ENCODE results near the gene SLAMF1. TPM values are rescaled to one million over a fixed set of nuclear protein-coding genes. Genes with fewer than 3 reads are reported as not detected.

The SLAMF1 gene
- total RNA-seq, 1 donor, result not detected

DNA sequence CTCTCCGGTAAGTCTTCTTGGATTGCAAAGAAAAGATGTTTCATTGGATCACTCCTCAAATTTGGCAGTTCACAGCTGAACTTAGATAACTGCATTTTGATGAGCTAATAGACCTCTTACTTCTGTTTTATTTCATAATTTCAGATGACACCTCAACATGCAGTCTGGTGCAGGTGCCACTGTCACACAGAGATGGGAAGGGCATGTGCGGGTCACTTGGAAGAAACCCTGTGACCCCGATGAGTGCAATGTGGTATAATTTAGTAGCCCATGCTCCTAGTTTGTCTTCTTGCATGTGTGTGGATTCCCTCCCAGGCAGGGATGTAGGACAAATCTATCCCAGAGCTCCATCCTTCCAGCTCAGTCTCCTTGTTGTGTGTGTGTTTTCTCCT, 481 bp upstream of the SLAMF1 start:
- Histone ChIP-seq H3K4me3 (ENCODE audit: insufficient read depth, low read length) (no peak overlapping the region), H3K4me2 (ENCODE audit: insufficient read depth, low read length) (no peak overlapping the region), H3K36me3 (ENCODE audit: insufficient read depth, low read length) (no peaks in the 10 kb centered on the region), H2AFZ (ENCODE audit: low read length) (no peak overlapping the region), H3K27ac (ENCODE audit: low read depth, low read length) (no peak overlapping the region), H3K79me2 (ENCODE audit: insufficient read depth, low read length) (no peaks in the 10 kb centered on the region), H3K4me1 (ENCODE audit: insufficient read depth, low read length) (no peaks in the 10 kb centered on the region), H4K20me1 (ENCODE audit: insufficient read depth, low read length) (no peaks in the 10 kb centered on the region), H3K9me3 (ENCODE audit: low read depth, low read length) (no peaks in the 10 kb centered on the region), H3K27me3 (ENCODE audit: insufficient read depth, low read length) (no peaks in the 10 kb centered on the region)
- no peak for DNase-seq (ENCODE audit: insufficient read length, low spot score, missing footprints)
- TF ChIP-seq, protein P1, sequence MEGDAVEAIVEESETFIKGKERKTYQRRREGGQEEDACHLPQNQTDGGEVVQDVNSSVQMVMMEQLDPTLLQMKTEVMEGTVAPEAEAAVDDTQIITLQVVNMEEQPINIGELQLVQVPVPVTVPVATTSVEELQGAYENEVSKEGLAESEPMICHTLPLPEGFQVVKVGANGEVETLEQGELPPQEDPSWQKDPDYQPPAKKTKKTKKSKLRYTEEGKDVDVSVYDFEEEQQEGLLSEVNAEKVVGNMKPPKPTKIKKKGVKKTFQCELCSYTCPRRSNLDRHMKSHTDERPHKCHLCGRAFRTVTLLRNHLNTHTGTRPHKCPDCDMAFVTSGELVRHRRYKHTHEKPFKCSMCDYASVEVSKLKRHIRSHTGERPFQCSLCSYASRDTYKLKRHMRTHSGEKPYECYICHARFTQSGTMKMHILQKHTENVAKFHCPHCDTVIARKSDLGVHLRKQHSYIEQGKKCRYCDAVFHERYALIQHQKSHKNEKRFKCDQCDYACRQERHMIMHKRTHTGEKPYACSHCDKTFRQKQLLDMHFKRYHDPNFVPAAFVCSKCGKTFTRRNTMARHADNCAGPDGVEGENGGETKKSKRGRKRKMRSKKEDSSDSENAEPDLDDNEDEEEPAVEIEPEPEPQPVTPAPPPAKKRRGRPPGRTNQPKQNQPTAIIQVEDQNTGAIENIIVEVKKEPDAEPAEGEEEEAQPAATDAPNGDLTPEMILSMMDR (IDR thresholded peaks at IDR 0.05; ENCODE audit: extremely low read depth, low read depth, low read length), result no peak

GRCh38 chr1:160646180-160646579, 664 bp downstream of the SLAMF1 start:
- no peaks in the 10 kb centered on the region for H4K20me1 ChIP-seq (ENCODE audit: insufficient read depth, low read length)
- H3K27me3 ChIP-seq (ENCODE audit: insufficient read depth, low read length), result no peaks in the 10 kb centered on the region
- no peak overlapping the region for H3K27ac ChIP-seq (ENCODE audit: low read depth, low read length)
- no peak overlapping the region for H2AFZ ChIP-seq (ENCODE audit: low read length)
- H3K4me2 ChIP-seq (ENCODE audit: insufficient read depth, low read length), result no peak overlapping the region
- TF ChIP-seq, protein P1 (IDR thresholded peaks at IDR 0.05; ENCODE audit: extremely low read depth, low read depth, low read length), result no peak
- no peaks in the 10 kb centered on the region for H3K36me3 ChIP-seq (ENCODE audit: insufficient read depth, low read length)
- H3K9me3 ChIP-seq (ENCODE audit: low read depth, low read length), result no peaks in the 10 kb centered on the region
- no peak overlapping the region for H3K4me3 ChIP-seq (ENCODE audit: insufficient read depth, low read length)
- no peak for DNase-seq (ENCODE audit: insufficient read length, low spot score, missing footprints)
- H3K79me2 ChIP-seq (ENCODE audit: insufficient read depth, low read length), result no peaks in the 10 kb centered on the region
- no peaks in the 10 kb centered on the region for H3K4me1 ChIP-seq (ENCODE audit: insufficient read depth, low read length)

GRCh38 chr1:160645386-160646130, 1.3 kb downstream of the SLAMF1 start:
- no peaks in the 10 kb centered on the region for H3K36me3 ChIP-seq (ENCODE audit: insufficient read depth, low read length)

DNA sequence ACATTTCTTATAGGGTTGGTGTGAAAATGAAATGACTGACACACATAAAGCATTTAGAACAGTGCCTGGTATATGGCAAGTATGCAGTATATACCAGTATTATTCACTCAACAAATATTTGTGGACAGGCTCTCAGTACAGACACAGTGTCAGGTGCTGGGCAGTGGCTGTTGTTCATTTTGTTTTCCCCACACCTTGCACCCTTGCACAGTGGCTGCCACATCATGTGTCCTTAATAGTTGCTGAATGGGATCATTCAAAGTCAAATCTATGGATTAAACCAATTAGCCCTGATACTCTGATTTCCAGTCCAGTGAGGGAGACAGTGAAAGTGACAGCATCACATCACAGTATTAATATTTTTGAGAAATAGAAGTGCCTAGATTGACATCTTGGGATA, 2.4 kb downstream of the SLAMF1 start:
- H3K9me3 ChIP-seq (ENCODE audit: low read depth, low read length), result no peaks in the 10 kb centered on the region
- H2AFZ ChIP-seq (ENCODE audit: low read length), result no peak overlapping the region
- H3K4me1 ChIP-seq (ENCODE audit: insufficient read depth, low read length), result no peaks in the 10 kb centered on the region
- no peaks in the 10 kb centered on the region for H4K20me1 ChIP-seq (ENCODE audit: insufficient read depth, low read length)
- H3K79me2 ChIP-seq (ENCODE audit: insufficient read depth, low read length), result no peaks in the 10 kb centered on the region
- no peak for DNase-seq (ENCODE audit: insufficient read length, low spot score, missing footprints)
- no peak overlapping the region for H3K4me2 ChIP-seq (ENCODE audit: insufficient read depth, low read length)
- no peak overlapping the region for H3K27ac ChIP-seq (ENCODE audit: low read depth, low read length)
- H3K27me3 ChIP-seq (ENCODE audit: insufficient read depth, low read length), result no peaks in the 10 kb centered on the region
- H3K36me3 ChIP-seq (ENCODE audit: insufficient read depth, low read length), result no peaks in the 10 kb centered on the region
- TF ChIP-seq, protein P1 (IDR thresholded peaks at IDR 0.05; ENCODE audit: extremely low read depth, low read depth, low read length), result no peak
- H3K4me3 ChIP-seq (ENCODE audit: insufficient read depth, low read length), result no peak overlapping the region

More at GRCh38 chr1:160645386-160646130, 1.3 kb downstream of the SLAMF1 start:
- Histone ChIP-seq H3K27ac (ENCODE audit: low read depth, low read length) (no peak overlapping the region), H3K4me1 (ENCODE audit: insufficient read depth, low read length) (no peaks in the 10 kb centered on the region), H2AFZ (ENCODE audit: low read length) (no peak overlapping the region), H3K9me3 (ENCODE audit: low read depth, low read length) (no peaks in the 10 kb centered on the region), H3K27me3 (ENCODE audit: insufficient read depth, low read length) (no peaks in the 10 kb centered on the region), H3K4me3 (ENCODE audit: insufficient read depth, low read length) (no peak overlapping the region), H3K79me2 (ENCODE audit: insufficient read depth, low read length) (no peaks in the 10 kb centered on the region), H3K4me2 (ENCODE audit: insufficient read depth, low read length) (no peak overlapping the region), H4K20me1 (ENCODE audit: insufficient read depth, low read length) (no peaks in the 10 kb centered on the region)
- no peak for DNase-seq (ENCODE audit: insufficient read length, low spot score, missing footprints)
- TF ChIP-seq, protein P1 (IDR thresholded peaks at IDR 0.05; ENCODE audit: extremely low read depth, low read depth, low read length), result no peak

All from osteoblast (primary cell).